Liver (tissue), 9 donors: ENCODE measurements around the gene ADGRL2. TPM values are rescaled to one million over a fixed set of nuclear protein-coding genes. Genes with fewer than 3 reads are reported as not detected.

Source experiments
- DNase-seq: peaks from one replicate; pipeline ENCODE4 v3.0.0-alpha.2; 2017; ENCODE audit warnings: low spot score
- H3K27ac ChIP-seq, 2 donors: one replicate each; pipeline ENCODE4 v1.7.0; 2013; ENCODE audit warnings: inconsistent platforms in 2 of 2, low read length in 2 of 2, control low read depth in 1 of 2, low read depth in 1 of 2, mild to moderate bottlenecking in 1 of 2
- H3K27me3 ChIP-seq, 4 donors: one replicate each; pipeline versions ENCODE4 v1.6.1 to v1.7.0; 2013; ENCODE audit warnings: low read length in 3 of 4, inconsistent platforms in 1 of 4, mild to moderate bottlenecking in 1 of 4, moderate library complexity in 1 of 4; ENCODE audit not compliant: control insufficient read depth in 4 of 4, insufficient read depth in 4 of 4
- H3K36me3 ChIP-seq, 4 donors: one replicate each; pipeline versions ENCODE4 v1.6.1 to v1.7.0; 2013; ENCODE audit warnings: low read length in 3 of 4, mild to moderate bottlenecking in 3 of 4, low read depth in 1 of 4, moderate library complexity in 1 of 4; ENCODE audit not compliant: control insufficient read depth in 4 of 4, insufficient read depth in 3 of 4
- H3K4me1 ChIP-seq, 4 donors: one replicate each; pipeline versions ENCODE4 v1.6.1 to v1.7.0; 2013; ENCODE audit warnings: low read length in 3 of 4, mild to moderate bottlenecking in 3 of 4, moderate library complexity in 1 of 4; ENCODE audit not compliant: control insufficient read depth in 4 of 4, insufficient read depth in 4 of 4
- H3K4me3 ChIP-seq, 3 donors: one replicate each; pipeline versions ENCODE4 v1.6.1 to v1.7.0; 2013; ENCODE audit warnings: low read length in 3 of 3, control low read depth in 1 of 3, low read depth in 1 of 3, mild to moderate bottlenecking in 1 of 3
- H3K9ac ChIP-seq, 2 donors: one replicate each; pipeline ENCODE4 v1.7.0; 2013; ENCODE audit warnings: low read length in 2 of 2, mild to moderate bottlenecking in 2 of 2, moderate library complexity in 2 of 2, control low read depth in 1 of 2, low read depth in 1 of 2
- H3K9me3 ChIP-seq, 4 donors: one replicate each; pipeline versions ENCODE4 v1.6.1 to v1.7.0; 2013; ENCODE audit warnings: low read length in 3 of 4; ENCODE audit not compliant: control insufficient read depth in 4 of 4
- ATF3 ChIP-seq: IDR thresholded peaks from 2 replicates; pipeline ENCODE4 v1.6.1; 2016; ENCODE audit warnings: antibody characterized with exemption
- CTCF ChIP-seq: fragments of 150-350 bp; IDR thresholded peaks from 2 replicates; pipeline ENCODE4 v1.5.1; 2017; ENCODE audit warnings: improper control_type of control experiment, low read depth, low read length; ENCODE audit not compliant: missing input control
- EGR1 ChIP-seq, 2 donors: IDR thresholded peaks; 2 replicates each; pipeline ENCODE4 v1.6.1; 2016 to 2018; ENCODE audit warnings: antibody characterized with exemption in 2 of 2, low read depth in 2 of 2
- FOXA1 ChIP-seq: IDR thresholded peaks from 2 replicates; pipeline ENCODE4 v1.6.1; 2016; ENCODE audit warnings: antibody characterized with exemption
- GABPA ChIP-seq, 2 donors: IDR thresholded peaks in 1 of 2; conservative IDR thresholded peaks in 1 of 2; 2 replicates each; pipeline ENCODE4 v1.6.1; 2016; ENCODE audit warnings: antibody characterized with exemption in 2 of 2, mild to moderate bottlenecking in 1 of 2, moderate library complexity in 1 of 2
- HNF4A ChIP-seq, 2 donors: conservative IDR thresholded peaks; 2 replicates each; pipeline ENCODE4 v1.6.1; 2016; ENCODE audit warnings: antibody characterized with exemption in 2 of 2, mild to moderate bottlenecking in 2 of 2
- HNF4G ChIP-seq: IDR thresholded peaks from 2 replicates; pipeline ENCODE4 v1.6.1; 2016; ENCODE audit warnings: antibody characterized with exemption
- JUND ChIP-seq, 2 donors: IDR thresholded peaks; 2 replicates each; pipeline ENCODE4 v1.6.1; 2016; ENCODE audit warnings: antibody characterized with exemption in 2 of 2
- NR2F2 ChIP-seq: IDR thresholded peaks from 2 replicates; pipeline ENCODE4 v1.6.1; 2016; ENCODE audit warnings: antibody characterized with exemption
- RAD21 ChIP-seq, 2 donors: IDR thresholded peaks; 2 replicates each; pipeline ENCODE4 v1.6.1; 2016; ENCODE audit warnings: antibody characterized with exemption in 2 of 2, mild to moderate bottlenecking in 2 of 2
- RXRA ChIP-seq, 2 donors: IDR thresholded peaks; 2 replicates each; pipeline ENCODE4 v1.6.1; 2017 to 2018; ENCODE audit warnings: antibody characterized with exemption in 2 of 2, mild to moderate bottlenecking in 1 of 2
- SP1 ChIP-seq: IDR thresholded peaks from 2 replicates; pipeline ENCODE4 v1.6.1; 2018; ENCODE audit warnings: antibody characterized with exemption, mild to moderate bottlenecking
- TAF1 ChIP-seq: conservative IDR thresholded peaks from 2 replicates; pipeline ENCODE4 v1.6.1; 2016; ENCODE audit warnings: antibody characterized with exemption, mild to moderate bottlenecking
- YY1 ChIP-seq: IDR thresholded peaks from 2 replicates; pipeline ENCODE4 v1.6.1; 2016; ENCODE audit warnings: antibody characterized with exemption, mild to moderate bottlenecking
- WGBS: extraction: QIAGEN DNeasy Blood & Tissue Kit; methylation state at CpG from one replicate; pipeline ENCODE4 v1.1.7; 2013; 5-methylcytosine and 5-hydroxymethylcytosine counted together
- polyA plus RNA-seq, 2 donors: library from polyadenylated mRNA; stranded (reverse) in 1 of 2; unstranded in 1 of 2; fragments of 200-250 nt in 1 of 2; fragments of >200 nt in 1 of 2; fragmentation: Nextera tagmentation in 1 of 2; extraction: Ambion mirVana in 1 of 2; gene quantifications; one replicate each; pipeline versions ENCODE4 v1.2.1 to v1.2.3, GENCODE V29; 2013 to 2015
- total RNA-seq, 2 donors: library from RNA; depleted of rRNA; stranded (reverse); fragments of >200 nt; gene quantifications; one replicate each; pipeline ENCODE4 v1.2.3, GENCODE V29; 2014
- TF ChIP-seq, protein P1 (sequence below): IDR thresholded peaks from 2 replicates; pipeline ENCODE4 v1.6.1; 2016; ENCODE audit warnings: antibody characterized with exemption
- TF ChIP-seq, protein P2 (sequence below): IDR thresholded peaks from 2 replicates; pipeline ENCODE4 v1.6.1; 2016; ENCODE audit warnings: antibody characterized with exemption, mild to moderate bottlenecking
- TF ChIP-seq, protein P3 (sequence below): IDR thresholded peaks from 2 replicates; pipeline ENCODE4 v1.6.1; 2016; ENCODE audit warnings: antibody characterized with exemption
- donor health status: healthy.
- donor health status: healthy.
- donor health status: healthy.
- donor health status: healthy.
- donor health status: healthy.

ADGRL2 gene
- total and polyA plus RNA-seq, 4 donors: 21.1 to 82.0 (median 31.7) TPM

- Histone ChIP-seq H3K4me1 (peaks cover 0 to 21% (median 17%) of the 10 kb centered on the region in 4 donors), H3K27me3 (no peaks in the 10 kb centered on the region)
- 94% methylated on average over 1 of the region's 1 CpG for WGBS
Observed at GRCh38 chr1:81874461-81874860, 73.7 kb downstream of the ADGRL2 start.

More at GRCh38 chr1:81874461-81874860, 73.7 kb downstream of the ADGRL2 start:
- Histone ChIP-seq H3K4me3 (no peak overlapping the region), H3K9me3 (no peaks in the 10 kb centered on the region), H3K9ac (no peak overlapping the region), H3K27ac (no peak overlapping the region), H3K36me3 (no peaks in the 10 kb centered on the region)
- TF ChIP-seq TAF1 (no peak), ATF3 (no peak), SP1 (no peak), RAD21 (IDR thresholded peaks at IDR 0.05) (no peak), CTCF (no peak), EGR1 (IDR thresholded peaks at IDR 0.05; ENCODE audit: low read depth in 2 of 2) (no peak), HNF4G (no peak), HNF4A (conservative IDR thresholded peaks at IDR 0.05) (no peak), YY1 (no peak), JUND (IDR thresholded peaks at IDR 0.05) (no peak), RXRA (IDR thresholded peaks at IDR 0.05) (no peak), FOXA1 (no peak), GABPA (IDR thresholded peaks at IDR 0.05 in 1 of 2, conservative IDR thresholded peaks at IDR 0.05 in 1 of 2) (no peak), NR2F2 (no peak)
- TF ChIP-seq, protein P1, sequence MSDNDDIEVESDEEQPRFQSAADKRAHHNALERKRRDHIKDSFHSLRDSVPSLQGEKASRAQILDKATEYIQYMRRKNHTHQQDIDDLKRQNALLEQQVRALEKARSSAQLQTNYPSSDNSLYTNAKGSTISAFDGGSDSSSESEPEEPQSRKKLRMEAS: no peak
- TF ChIP-seq, protein P2, sequence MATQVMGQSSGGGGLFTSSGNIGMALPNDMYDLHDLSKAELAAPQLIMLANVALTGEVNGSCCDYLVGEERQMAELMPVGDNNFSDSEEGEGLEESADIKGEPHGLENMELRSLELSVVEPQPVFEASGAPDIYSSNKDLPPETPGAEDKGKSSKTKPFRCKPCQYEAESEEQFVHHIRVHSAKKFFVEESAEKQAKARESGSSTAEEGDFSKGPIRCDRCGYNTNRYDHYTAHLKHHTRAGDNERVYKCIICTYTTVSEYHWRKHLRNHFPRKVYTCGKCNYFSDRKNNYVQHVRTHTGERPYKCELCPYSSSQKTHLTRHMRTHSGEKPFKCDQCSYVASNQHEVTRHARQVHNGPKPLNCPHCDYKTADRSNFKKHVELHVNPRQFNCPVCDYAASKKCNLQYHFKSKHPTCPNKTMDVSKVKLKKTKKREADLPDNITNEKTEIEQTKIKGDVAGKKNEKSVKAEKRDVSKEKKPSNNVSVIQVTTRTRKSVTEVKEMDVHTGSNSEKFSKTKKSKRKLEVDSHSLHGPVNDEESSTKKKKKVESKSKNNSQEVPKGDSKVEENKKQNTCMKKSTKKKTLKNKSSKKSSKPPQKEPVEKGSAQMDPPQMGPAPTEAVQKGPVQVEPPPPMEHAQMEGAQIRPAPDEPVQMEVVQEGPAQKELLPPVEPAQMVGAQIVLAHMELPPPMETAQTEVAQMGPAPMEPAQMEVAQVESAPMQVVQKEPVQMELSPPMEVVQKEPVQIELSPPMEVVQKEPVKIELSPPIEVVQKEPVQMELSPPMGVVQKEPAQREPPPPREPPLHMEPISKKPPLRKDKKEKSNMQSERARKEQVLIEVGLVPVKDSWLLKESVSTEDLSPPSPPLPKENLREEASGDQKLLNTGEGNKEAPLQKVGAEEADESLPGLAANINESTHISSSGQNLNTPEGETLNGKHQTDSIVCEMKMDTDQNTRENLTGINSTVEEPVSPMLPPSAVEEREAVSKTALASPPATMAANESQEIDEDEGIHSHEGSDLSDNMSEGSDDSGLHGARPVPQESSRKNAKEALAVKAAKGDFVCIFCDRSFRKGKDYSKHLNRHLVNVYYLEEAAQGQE: no peak
- TF ChIP-seq, protein P3, sequence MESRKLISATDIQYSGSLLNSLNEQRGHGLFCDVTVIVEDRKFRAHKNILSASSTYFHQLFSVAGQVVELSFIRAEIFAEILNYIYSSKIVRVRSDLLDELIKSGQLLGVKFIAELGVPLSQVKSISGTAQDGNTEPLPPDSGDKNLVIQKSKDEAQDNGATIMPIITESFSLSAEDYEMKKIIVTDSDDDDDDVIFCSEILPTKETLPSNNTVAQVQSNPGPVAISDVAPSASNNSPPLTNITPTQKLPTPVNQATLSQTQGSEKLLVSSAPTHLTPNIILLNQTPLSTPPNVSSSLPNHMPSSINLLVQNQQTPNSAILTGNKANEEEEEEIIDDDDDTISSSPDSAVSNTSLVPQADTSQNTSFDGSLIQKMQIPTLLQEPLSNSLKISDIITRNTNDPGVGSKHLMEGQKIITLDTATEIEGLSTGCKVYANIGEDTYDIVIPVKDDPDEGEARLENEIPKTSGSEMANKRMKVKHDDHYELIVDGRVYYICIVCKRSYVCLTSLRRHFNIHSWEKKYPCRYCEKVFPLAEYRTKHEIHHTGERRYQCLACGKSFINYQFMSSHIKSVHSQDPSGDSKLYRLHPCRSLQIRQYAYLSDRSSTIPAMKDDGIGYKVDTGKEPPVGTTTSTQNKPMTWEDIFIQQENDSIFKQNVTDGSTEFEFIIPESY: no peak
- DNase-seq: no peak
